ENCODE data around the gene CILP2.

The CILP2 gene

GRCh38 chr19:19549804-19550464, 11.9 kb downstream of the CILP2 start:
- TF ChIP-seq GATA2 (IDR thresholded peaks at IDR 0.05; ENCODE audit: low read depth, low read length) (no peak), GATA3 (IDR thresholded peaks at IDR 0.05; ENCODE audit: low read depth, low read length) (no peak)

GRCh38 chr19:19550485-19550929, 12.4 kb downstream of the CILP2 start:
- TF ChIP-seq GATA3 (IDR thresholded peaks at IDR 0.05; ENCODE audit: low read depth, low read length) (no peak), GATA2 (IDR thresholded peaks at IDR 0.05; ENCODE audit: low read depth, low read length) (no peak)

GRCh38 chr19:19550972-19551852, 13.1 kb downstream of the CILP2 start:
- no peak for TF ChIP-seq GATA2 (IDR thresholded peaks at IDR 0.05; ENCODE audit: low read depth, low read length)
- TF ChIP-seq GATA3 (IDR thresholded peaks at IDR 0.05; ENCODE audit: low read depth, low read length): no peak

- no peak for TF ChIP-seq GATA2 (IDR thresholded peaks at IDR 0.05; ENCODE audit: low read depth, low read length)
- no peak for TF ChIP-seq GATA3 (IDR thresholded peaks at IDR 0.05; ENCODE audit: low read depth, low read length)
These were observed 13.8 kb downstream of the CILP2 start for GRCh38 chr19:19551853-19552192.

GRCh38 chr19:19552798-19553197, 14.7 kb downstream of the CILP2 start:
- no peak for TF ChIP-seq GATA3 (IDR thresholded peaks at IDR 0.05; ENCODE audit: low read depth, low read length)
- TF ChIP-seq GATA2 (IDR thresholded peaks at IDR 0.05; ENCODE audit: low read depth, low read length): no peak

- TF ChIP-seq GATA2 (IDR thresholded peaks at IDR 0.05; ENCODE audit: low read depth, low read length) (no peak), GATA3 (IDR thresholded peaks at IDR 0.05; ENCODE audit: low read depth, low read length) (no peak)
These were observed 15.6 kb downstream of the CILP2 start for GRCh38 chr19:19553670-19554069.

GRCh38 chr19:19554074-19555023, 16.3 kb downstream of the CILP2 start:
- TF ChIP-seq GATA3 (IDR thresholded peaks at IDR 0.05; ENCODE audit: low read depth, low read length) (no peak), GATA2 (IDR thresholded peaks at IDR 0.05; ENCODE audit: low read depth, low read length) (no peak)

- TF ChIP-seq GATA3 (IDR thresholded peaks at IDR 0.05; ENCODE audit: low read depth, low read length): no peak
- TF ChIP-seq GATA2 (IDR thresholded peaks at IDR 0.05; ENCODE audit: low read depth, low read length): no peak
These were observed 20.0 kb downstream of the CILP2 start for GRCh38 chr19:19558055-19558454.

- TF ChIP-seq GATA3 (IDR thresholded peaks at IDR 0.05; ENCODE audit: low read depth, low read length) (no peak), GATA2 (IDR thresholded peaks at IDR 0.05; ENCODE audit: low read depth, low read length) (no peak)
These were observed 20.6 kb downstream of the CILP2 start for GRCh38 chr19:19558636-19559035.

- TF ChIP-seq GATA2 (IDR thresholded peaks at IDR 0.05; ENCODE audit: low read depth, low read length) (no peak), GATA3 (IDR thresholded peaks at IDR 0.05; ENCODE audit: low read depth, low read length) (no peak)
These were observed 21.9 kb downstream of the CILP2 start for GRCh38 chr19:19559931-19560330.

GRCh38 chr19:19561946-19562664, 24.0 kb downstream of the CILP2 start:
- TF ChIP-seq GATA2 (IDR thresholded peaks at IDR 0.05; ENCODE audit: low read depth, low read length) (no peak), GATA3 (IDR thresholded peaks at IDR 0.05; ENCODE audit: low read depth, low read length) (no peak)

- TF ChIP-seq GATA3 (IDR thresholded peaks at IDR 0.05; ENCODE audit: low read depth, low read length) (no peak), GATA2 (IDR thresholded peaks at IDR 0.05; ENCODE audit: low read depth, low read length) (no peak)
These were observed 24.7 kb downstream of the CILP2 start for GRCh38 chr19:19562665-19563347.

- TF ChIP-seq GATA2 (IDR thresholded peaks at IDR 0.05; ENCODE audit: low read depth, low read length): no peak
- TF ChIP-seq GATA3 (IDR thresholded peaks at IDR 0.05; ENCODE audit: low read depth, low read length): no peak
These were observed 25.3 kb downstream of the CILP2 start for GRCh38 chr19:19563348-19563848.
